Measurements from ENCODE around the gene EAPP. TPM values are rescaled to one million over a fixed set of nuclear protein-coding genes. Genes with fewer than 3 reads are reported as not detected.
"Not testable (repeated sequence)": the region's sequence is repeated elsewhere in the genome, so short reads cannot be mapped to it uniquely, and the experiment has no call there.

Gene EAPP
- total and polyA plus RNA-seq, 12 donors: 26.2 to 85.1 (median 41.0) TPM

DNA sequence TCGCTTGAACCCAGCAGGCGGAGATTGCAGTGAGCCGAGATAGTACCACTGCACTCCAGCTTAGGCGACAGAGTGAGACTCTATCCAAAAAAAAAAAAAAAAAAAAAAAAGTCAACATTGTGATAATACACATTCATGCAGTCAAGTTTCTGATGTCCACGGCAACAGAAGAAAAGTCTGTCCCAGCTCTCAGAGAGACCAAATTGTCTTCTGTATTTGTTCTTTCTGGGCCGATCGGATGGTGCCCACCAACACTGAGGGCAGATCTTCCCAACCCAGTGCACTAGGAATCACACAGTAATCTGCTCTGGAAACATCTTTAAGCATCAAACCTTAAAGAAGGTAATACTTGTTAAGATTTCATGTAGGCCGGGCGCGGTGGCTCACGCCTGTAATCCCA lies 31.6 kb downstream of the EAPP start:
- TF ChIP-seq POLR2A (IDR thresholded peaks at IDR 0.05): no peak
- TF ChIP-seq, protein P1, sequence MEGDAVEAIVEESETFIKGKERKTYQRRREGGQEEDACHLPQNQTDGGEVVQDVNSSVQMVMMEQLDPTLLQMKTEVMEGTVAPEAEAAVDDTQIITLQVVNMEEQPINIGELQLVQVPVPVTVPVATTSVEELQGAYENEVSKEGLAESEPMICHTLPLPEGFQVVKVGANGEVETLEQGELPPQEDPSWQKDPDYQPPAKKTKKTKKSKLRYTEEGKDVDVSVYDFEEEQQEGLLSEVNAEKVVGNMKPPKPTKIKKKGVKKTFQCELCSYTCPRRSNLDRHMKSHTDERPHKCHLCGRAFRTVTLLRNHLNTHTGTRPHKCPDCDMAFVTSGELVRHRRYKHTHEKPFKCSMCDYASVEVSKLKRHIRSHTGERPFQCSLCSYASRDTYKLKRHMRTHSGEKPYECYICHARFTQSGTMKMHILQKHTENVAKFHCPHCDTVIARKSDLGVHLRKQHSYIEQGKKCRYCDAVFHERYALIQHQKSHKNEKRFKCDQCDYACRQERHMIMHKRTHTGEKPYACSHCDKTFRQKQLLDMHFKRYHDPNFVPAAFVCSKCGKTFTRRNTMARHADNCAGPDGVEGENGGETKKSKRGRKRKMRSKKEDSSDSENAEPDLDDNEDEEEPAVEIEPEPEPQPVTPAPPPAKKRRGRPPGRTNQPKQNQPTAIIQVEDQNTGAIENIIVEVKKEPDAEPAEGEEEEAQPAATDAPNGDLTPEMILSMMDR (IDR thresholded peaks at IDR 0.05): no peak
- Histone ChIP-seq H3K4me1 (replicated peaks in 1 of 2) (no peaks in the 10 kb centered on the region), H3K4me3 (no peak overlapping the region), H3K27ac (no peak overlapping the region), H3K9me3 (replicated peaks in 1 of 3) (no peaks in the 10 kb centered on the region), H3K36me3 (replicated peaks in 1 of 2) (no peaks in the 10 kb centered on the region), H3K27me3 (no peaks in the 10 kb centered on the region)
- intact Hi-C loops (cut with DNase I): no loop called here
- WGBS, 4 donors: 93 to 98% (median 98%) methylated on average over 10 to 11 of the region's 11 CpGs
- DNase-seq: no peak

DNA sequence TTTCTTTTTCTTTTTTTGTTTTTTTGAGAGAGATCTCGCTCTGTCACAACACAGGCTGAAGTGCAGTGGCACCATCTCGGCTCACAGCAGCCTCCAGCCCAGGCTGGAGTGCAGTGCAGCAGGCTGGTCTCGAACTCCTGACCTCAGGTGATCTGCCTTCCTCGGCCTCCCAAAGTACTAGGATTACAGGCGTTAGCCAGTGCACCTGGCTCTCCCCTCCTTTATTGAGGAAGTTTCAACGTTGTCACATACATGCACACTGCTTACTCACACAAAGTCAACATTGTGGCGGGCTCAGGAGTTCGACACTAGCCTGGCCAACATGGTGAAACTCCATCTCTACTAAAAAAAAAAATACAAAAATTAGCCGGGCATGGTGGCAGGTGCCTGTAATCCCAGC lies 32.0 kb downstream of the EAPP start:
- DNase-seq: no peak
- H3K9me3 ChIP-seq (replicated peaks in 1 of 3): no peaks in the 10 kb centered on the region
- H3K4me1 ChIP-seq (replicated peaks in 1 of 2): no peaks in the 10 kb centered on the region
- H3K36me3 ChIP-seq (replicated peaks in 1 of 2): no peaks in the 10 kb centered on the region
- H3K27ac ChIP-seq: no peak overlapping the region
- no peaks in the 10 kb centered on the region for H3K27me3 ChIP-seq
- intact Hi-C loops (cut with DNase I): no loop called here
- no peak overlapping the region for H3K4me3 ChIP-seq
- TF ChIP-seq, protein P1 (IDR thresholded peaks at IDR 0.05): no peak
- WGBS, 4 donors: 89 to 92% (median 90%) methylated on average over 9 of the region's 9 CpGs

DNA sequence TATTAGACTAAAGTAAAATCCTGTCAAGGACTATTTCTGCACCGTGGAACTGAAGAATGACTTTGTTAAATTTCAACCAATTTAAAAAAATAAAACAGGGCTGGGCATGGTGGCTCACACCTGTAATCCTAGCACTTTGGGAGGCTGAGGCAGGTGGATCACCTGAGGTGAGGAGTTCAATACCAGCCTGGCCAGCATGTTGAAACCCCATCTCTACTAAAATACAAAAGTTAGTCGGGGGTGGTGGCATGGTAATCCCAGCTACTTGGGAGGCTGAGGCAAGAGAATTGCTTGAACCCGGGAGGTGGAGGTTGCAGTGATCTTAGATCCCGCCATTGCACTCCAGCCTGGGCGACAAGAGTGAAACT lies 34.4 kb downstream of the EAPP start:
- 87 to 93% (median 91%) methylated on average over 5 of the region's 5 CpGs for WGBS, 4 donors
- H3K4me3 ChIP-seq; H3K4me1 ChIP-seq (replicated peaks in 1 of 2); DNase-seq; H3K27me3 ChIP-seq; intact Hi-C loops (cut with DNase I); H3K27ac ChIP-seq; H3K36me3 ChIP-seq (replicated peaks in 1 of 2); H3K9me3 ChIP-seq (replicated peaks in 1 of 3): not testable (repeated sequence)

DNA sequence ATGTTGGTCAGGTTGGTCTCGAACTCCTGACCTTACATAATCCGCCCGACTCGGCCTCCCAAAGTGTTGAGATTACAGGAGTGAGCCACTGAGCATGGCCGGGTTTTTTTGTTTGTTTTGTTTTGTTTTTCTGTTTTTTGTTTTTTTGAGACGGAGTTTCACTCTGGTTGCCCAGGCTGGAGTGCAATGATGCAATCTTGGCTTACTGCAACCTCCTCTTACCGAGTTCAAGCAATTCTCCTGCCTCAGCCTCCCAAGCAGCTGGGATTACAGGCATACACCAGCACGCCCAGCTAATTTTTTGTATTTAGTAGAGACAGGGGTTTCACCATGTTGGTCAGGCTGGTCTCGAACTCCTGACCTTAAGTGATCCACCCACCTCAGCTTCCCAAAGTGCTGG lies 35.5 kb downstream of the EAPP start:
- H3K4me1 ChIP-seq (replicated peaks in 1 of 2); H3K27me3 ChIP-seq; H3K36me3 ChIP-seq (replicated peaks in 1 of 2); H3K27ac ChIP-seq; DNase-seq; intact Hi-C loops (cut with DNase I); H3K4me3 ChIP-seq; H3K9me3 ChIP-seq (replicated peaks in 1 of 3): not testable (repeated sequence)
- 71 to 89% (median 80%) methylated on average over 9 of the region's 9 CpGs for whole genome bisulfite sequencing, 4 donors

DNA sequence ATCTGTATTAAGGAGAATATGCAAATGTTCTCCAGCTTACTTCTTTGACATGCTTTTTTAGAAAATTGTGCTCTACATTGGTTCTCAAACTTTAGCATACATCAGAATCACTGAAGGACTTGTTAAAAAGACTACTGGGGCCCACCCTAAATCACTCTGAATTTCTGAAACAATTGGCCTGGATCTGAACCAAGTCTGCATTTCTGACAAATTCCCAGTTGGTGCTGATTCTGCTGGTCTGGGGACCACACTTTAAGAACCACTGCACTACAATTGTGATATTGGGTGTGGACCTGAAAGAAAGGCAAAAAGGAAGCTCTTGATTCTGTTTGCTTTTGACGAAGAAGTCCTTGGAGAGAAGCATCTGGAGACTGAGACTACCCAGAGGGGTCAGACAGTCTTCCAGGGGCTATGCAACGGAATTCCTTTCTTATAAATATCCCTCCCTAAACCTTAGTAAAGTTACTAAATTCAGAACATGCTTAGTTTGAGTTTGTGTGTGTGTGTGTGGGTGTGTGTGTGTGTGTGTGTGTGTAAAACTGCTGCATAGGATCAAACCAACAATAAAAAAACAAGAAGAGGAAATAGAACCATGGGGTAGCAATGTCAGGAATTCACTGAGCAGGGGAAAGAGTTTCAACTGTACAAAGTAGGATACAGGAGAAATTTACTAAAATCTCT lies 36.8 kb downstream of the EAPP start:
- peaks cover 1 to 4% of the 10 kb centered on the region in 2 donors for H3K4me1 ChIP-seq (replicated peaks in 1 of 2)
- H3K27ac ChIP-seq: no peak overlapping the region
- DNase-seq: no peak
- no peaks in the 10 kb centered on the region for H3K36me3 ChIP-seq (replicated peaks in 1 of 2)
- H3K4me3 ChIP-seq: no peak overlapping the region
- no peaks in the 10 kb centered on the region for H3K27me3 ChIP-seq
- WGBS, 4 donors: 56 to 72% (median 65%) methylated on average over 2 of the region's 2 CpGs
- TF ChIP-seq POLR2A (IDR thresholded peaks at IDR 0.05): no peak
- TF ChIP-seq, protein P1 (IDR thresholded peaks at IDR 0.05): no peak
- no peaks in the 10 kb centered on the region for H3K9me3 ChIP-seq (replicated peaks in 1 of 3)
- intact Hi-C loops (cut with DNase I): no loop called here
